Cardiac septum (tissue), 1 donor: ENCODE data around the gene WDR18. TPM values are rescaled to one million over a fixed set of nuclear protein-coding genes. Genes with fewer than 3 reads are reported as not detected.
"Not testable (repeated sequence)": the region's sequence is repeated elsewhere in the genome, so short reads cannot be mapped to it uniquely, and the experiment has no call there.

ENCODE experiments used
- DNase-seq: peaks from one replicate; pipeline ENCODE4 v3.0.0-alpha.2; 2020; ENCODE audit warnings: low spot score
- intact Hi-C: fragments of 100-400 bp; cut with DNase I; formaldehyde crosslinking; loops from one replicate; pipeline ENCODE4 v1.14.0; 2022
- total RNA-seq: library from RNA; stranded (reverse); fragmentation: NEBNext Ultra II Directional; extraction: Animal tissue kit (Norgen Biotek cat#: 25700); gene quantifications from one replicate; pipeline ENCODE4 v1.2.1, GENCODE V29; 2021
- donor health status: DM: no; HTN: no; CAD: no.

The WDR18 gene
- total RNA-seq, 1 donor from 2014 or later, result 17.6 TPM

- no peak for DNase-seq
- intact Hi-C loops, result no loop called here
Measured at GRCh38 chr19:1016647-1017114, 32.5 kb downstream of the WDR18 start.

- intact Hi-C loops, result no loop called here
- DNase-seq, result no peak
Measured at GRCh38 chr19:1017115-1017905, 33.2 kb downstream of the WDR18 start.

GRCh38 chr19:1017906-1018305 is 33.8 kb downstream of the WDR18 start:
- DNase-seq, result no peak
- intact Hi-C loops, result no loop called here

- no peak for DNase-seq
- intact Hi-C loops, result no loop called here
Measured at GRCh38 chr19:1018393-1018792, 34.2 kb downstream of the WDR18 start.

GRCh38 chr19:1018932-1019615 is 34.9 kb downstream of the WDR18 start:
- no peak for DNase-seq
- intact Hi-C loops, result no loop called here

- DNase-seq, result no peak
- intact Hi-C loops, result no loop called here
Measured at GRCh38 chr19:1019616-1019961, 35.4 kb downstream of the WDR18 start.

- intact Hi-C loops, result loop anchor here (2.0 kb wide), 1 partner anchor 83 kb away; the partner anchor contains the start of gene GPX4
- no peak for DNase-seq
Measured at GRCh38 chr19:1019980-1020867, 36.1 kb downstream of the WDR18 start.

- intact Hi-C loops, result loop anchor here (2.0 kb wide), 1 partner anchor 82 kb away; the partner anchor contains the start of gene GPX4
Measured at GRCh38 chr19:1020868-1021425, 36.8 kb downstream of the WDR18 start, which contains the start of gene TMEM259. TSS of gene TMEM259 (minus strand) at chr19:1021123. CDS start at chr19:1020996, 127 bp downstream.

GRCh38 chr19:1023883-1024188 is 39.7 kb downstream of the WDR18 start:
- intact Hi-C loops, DNase-seq: not testable (repeated sequence)

More at GRCh38 chr19:1020868-1021425, 36.8 kb downstream of the WDR18 start, which contains the start of gene TMEM259:
- DNase-seq, result peak; percentile 99

GRCh38 chr19:1025080-1025479 is 40.9 kb downstream of the WDR18 start:
- intact Hi-C loops, result not testable (repeated sequence)

GRCh38 chr19:1025960-1026782 is 42.0 kb downstream of the WDR18 start, which contains the start of gene CNN2:
TSS of gene CNN2 (plus strand) at chr19:1026608. CDS start at chr19:1026662, 54 bp downstream.
- intact Hi-C loops, result no loop called here
- DNase-seq, result peak; percentile 92

More at GRCh38 chr19:1025080-1025479, 40.9 kb downstream of the WDR18 start:
- DNase-seq, result not testable (repeated sequence)

GRCh38 chr19:1026783-1027649 is 42.9 kb downstream of the WDR18 start:
- no peak for DNase-seq
- intact Hi-C loops, result no loop called here

- DNase-seq, result no peak
- intact Hi-C loops, result no loop called here
Measured at GRCh38 chr19:1027650-1028061, 43.5 kb downstream of the WDR18 start.

GRCh38 chr19:1028062-1028926 is 44.1 kb downstream of the WDR18 start:
- DNase-seq, result peak; percentile 93
- intact Hi-C loops, result no loop called here

- intact Hi-C loops, result no loop called here
- no peak for DNase-seq
Measured at GRCh38 chr19:1032264-1032867, 48.2 kb downstream of the WDR18 start.

GRCh38 chr19:1035998-1036621 is 52.0 kb downstream of the WDR18 start:
- DNase-seq, result no peak
- intact Hi-C loops, result no loop called here
